PFSK-1 (cell line): ENCODE data around the gene RAD9A.

Experiments
- FOXP2 ChIP-seq: optimal IDR thresholded peaks from 2 replicates; pipeline ENCODE3; 2011; ENCODE audit warnings: borderline replicate concordance, control low read depth, inconsistent platforms; ENCODE audit not compliant: insufficient read depth; ENCODE audit errors: extremely low read length, extremely low read depth
- POLR2AphosphoS5 ChIP-seq: IDR thresholded peaks from 2 replicates; pipeline ENCODE4 v1.6.1; 2012; ENCODE audit warnings: low read depth, mild to moderate bottlenecking, control low read depth, low read length, moderate library complexity
- REST ChIP-seq, 2 experiments: IDR thresholded peaks; 2 replicates each; pipeline versions ENCODE4 v1.6.1 to v1.8.0; 2011 to 2012; ENCODE audit warnings: low read depth in 2 of 2, low read length in 2 of 2, control low read depth in 1 of 2, inconsistent platforms in 1 of 2, mild to moderate bottlenecking in 1 of 2, moderate library complexity in 1 of 2; ENCODE audit not compliant: insufficient read depth in 1 of 2
- SIN3A ChIP-seq: IDR thresholded peaks from 2 replicates; pipeline ENCODE4 v1.6.1; 2012; ENCODE audit warnings: mild to moderate bottlenecking, low read length, moderate library complexity, borderline replicate concordance; ENCODE audit not compliant: insufficient read depth
- TAF1 ChIP-seq: IDR thresholded peaks from 2 replicates; pipeline ENCODE4 v1.6.1; 2012; ENCODE audit warnings: low read length, control low read depth, borderline replicate concordance; ENCODE audit not compliant: insufficient read depth

- TF ChIP-seq FOXP2 (no peak), SIN3A (no peak), REST (IDR thresholded peaks at IDR 0.05; ENCODE audit: insufficient read depth in 1 of 2, low read depth in 2 of 2, low read length in 2 of 2) (no peak), TAF1 (no peak), POLR2AphosphoS5 (no peak)
Measured at GRCh38 chr11:67371189-67371910, 20.4 kb upstream of the RAD9A start.
